Tibial artery (tissue), 4 donors: ENCODE measurements around the gene SPNS2.

ENCODE experiments used
- DNase-seq, 2 donors: peaks; one replicate each; pipeline ENCODE4 v3.0.0-alpha.2; 2019
- H3K27ac ChIP-seq, 2 donors: fragments of 200-600 bp; sonication (generic) in 1 of 2; 1 replicate in 1 of 2; 2 replicates in 1 of 2; pipeline ENCODE4 v1.5.1; 2018 to 2019; ENCODE audit warnings: mild to moderate bottlenecking in 1 of 2
- H3K27me3 ChIP-seq, 2 donors: fragments of 200-600 bp; sonication (generic) in 1 of 2; one replicate each; pipeline versions ENCODE4 v1.5.1 to v1.6.0; 2016 to 2019
- H3K36me3 ChIP-seq, 3 donors: fragments of 200-600 bp; sonication (generic) in 2 of 3; one replicate each; pipeline ENCODE4 v1.5.1; 2016 to 2019; ENCODE audit warnings: mild to moderate bottlenecking in 2 of 3
- H3K4me1 ChIP-seq, 4 donors: fragments of 200-600 bp; sonication (generic) in 2 of 4; 1 replicate in 3 of 4; 2 replicates in 1 of 4; pipeline ENCODE4 v1.5.1; 2016 to 2019
- H3K4me3 ChIP-seq, 2 donors: fragments of 200-600 bp; sonication (generic) in 1 of 2; 1 replicate in 1 of 2; 2 replicates in 1 of 2; pipeline ENCODE4 v1.5.1; 2018 to 2019; ENCODE audit warnings: mild to moderate bottlenecking in 2 of 2
- H3K9me3 ChIP-seq, 3 donors: fragments of 200-600 bp; sonication (generic) in 1 of 3; one replicate each; pipeline ENCODE4 v1.5.1; 2016 to 2019
- CTCF ChIP-seq, 2 experiments: fragments of 200-600 bp in 1 of 2; fragments of 450-650 bp in 1 of 2; IDR thresholded peaks; one replicate each; pipeline ENCODE4 v1.5.1; 2017 to 2019; ENCODE audit warnings: antibody characterized with exemption in 2 of 2, mild to moderate bottlenecking in 1 of 2, moderate library complexity in 1 of 2
- intact Hi-C: fragments of 100-400 bp; cut with DNase I; formaldehyde crosslinking; loops from one replicate; pipeline ENCODE4 v1.15.0; 2023; ENCODE audit warnings: low total_unique reads

The SPNS2 gene

GRCh38 chr17:4557626-4558346 lies 59.1 kb downstream of the SPNS2 start:
- H3K4me3 ChIP-seq = no peak overlapping the region
- TF ChIP-seq CTCF (IDR thresholded peaks at IDR 0.05) = no peak
- DNase-seq = no peak
- peaks cover 0 to 55% (median 30%) of the 10 kb centered on the region in 4 donors for H3K4me1 ChIP-seq
- H3K36me3 ChIP-seq = peaks cover 8 to 14% (median 12%) of the 10 kb centered on the region in 3 donors
- no peaks in the 10 kb centered on the region for H3K27me3 ChIP-seq
- no peaks in the 10 kb centered on the region for H3K9me3 ChIP-seq
- intact Hi-C loops = no loop called here
- H3K27ac ChIP-seq = no peak overlapping the region

GRCh38 chr17:4558347-4558971 lies 59.8 kb downstream of the SPNS2 start:
- TF ChIP-seq CTCF (IDR thresholded peaks at IDR 0.05) = no peak
- intact Hi-C loops = no loop called here
- H3K4me3 ChIP-seq = no peak overlapping the region
- H3K36me3 ChIP-seq = peaks cover 1 to 7% (median 5%) of the 10 kb centered on the region in 3 donors
- DNase-seq = peak in 1 of 2 donors; percentile 59
- H3K4me1 ChIP-seq = peaks cover 0 to 55% (median 34%) of the 10 kb centered on the region in 4 donors
- no peak overlapping the region for H3K27ac ChIP-seq
- no peaks in the 10 kb centered on the region for H3K27me3 ChIP-seq
- H3K9me3 ChIP-seq = no peaks in the 10 kb centered on the region

GRCh38 chr17:4559139-4559791 lies 60.6 kb downstream of the SPNS2 start:
- no peak for TF ChIP-seq CTCF (IDR thresholded peaks at IDR 0.05)
- DNase-seq = no peak

GRCh38 chr17:4559966-4560365 lies 61.3 kb downstream of the SPNS2 start:
- DNase-seq = no peak
- no peak for TF ChIP-seq CTCF (IDR thresholded peaks at IDR 0.05)
- Histone ChIP-seq H3K4me1 (peaks cover 0 to 40% (median 20%) of the 10 kb centered on the region in 4 donors), H3K36me3 (no peaks in the 10 kb centered on the region), H3K27ac (no peak overlapping the region), H3K4me3 (no peak overlapping the region), H3K9me3 (no peaks in the 10 kb centered on the region), H3K27me3 (no peaks in the 10 kb centered on the region)
- intact Hi-C loops = no loop called here

More at GRCh38 chr17:4559139-4559791, 60.6 kb downstream of the SPNS2 start:
- intact Hi-C loops = no loop called here
- Histone ChIP-seq H3K27ac (no peak overlapping the region), H3K4me1 (peaks cover 0 to 47% (median 26%) of the 10 kb centered on the region in 4 donors), H3K36me3 (no peaks in the 10 kb centered on the region), H3K27me3 (no peaks in the 10 kb centered on the region), H3K4me3 (no peak overlapping the region), H3K9me3 (no peaks in the 10 kb centered on the region)

GRCh38 chr17:4560421-4560820 lies 61.7 kb downstream of the SPNS2 start, which contains the start of gene GGT6:
Gene GGT6, minus strand, starts transcription at chr17:4560577. Its CDS starts 56 bp downstream, at chr17:4560521.
- Histone ChIP-seq H3K27me3 (no peaks in the 10 kb centered on the region), H3K36me3 (no peaks in the 10 kb centered on the region), H3K9me3 (no peaks in the 10 kb centered on the region), H3K4me3 (no peak within 1 kb of the TSS), H3K4me1 (peaks cover 0 to 40% (median 20%) of the 10 kb centered on the region in 4 donors), H3K27ac (no peak within 1 kb of the TSS)
- TF ChIP-seq CTCF (IDR thresholded peaks at IDR 0.05) = no peak
- intact Hi-C loops = no loop called here
- DNase-seq = no peak
